Measurements from ENCODE around the gene NPAS3.

The NPAS3 gene

GRCh38 chr14:33705490-33705889, 766.8 kb downstream of the NPAS3 start:
- Histone ChIP-seq H3K9ac (ENCODE audit: low read length) (no peak overlapping the region), H3K36me3 (replicated peaks; ENCODE audit: insufficient read depth, low read length) (no peaks in the 10 kb centered on the region), H3K27me3 (replicated peaks; ENCODE audit: insufficient read depth, low read length) (no peaks in the 10 kb centered on the region), H3K4me3 (ENCODE audit: low read length) (no peak overlapping the region), H3K27ac (ENCODE audit: low read length) (no peak overlapping the region), H3F3A (ENCODE audit: insufficient read depth, low read length) (no peaks in the 10 kb centered on the region), H3K4me2 (ENCODE audit: low read depth, low read length) (no peak overlapping the region), H4K20me1 (ENCODE audit: insufficient read depth, low read length) (no peaks in the 10 kb centered on the region), H2AFZ (ENCODE audit: low read length) (no peak overlapping the region), H3K4me1 (ENCODE audit: low read length) (no peaks in the 10 kb centered on the region), H3K9me2 (replicated peaks; ENCODE audit: insufficient read depth, low read length) (no peaks in the 10 kb centered on the region), H3K9me3 (replicated peaks; ENCODE audit: insufficient read depth, low read length) (no peaks in the 10 kb centered on the region), H3K79me2 (ENCODE audit: low read length) (no peaks in the 10 kb centered on the region)
- DNase-seq: no peak
- TF ChIP-seq EZH2 (optimal IDR thresholded peaks at IDR 0.05; ENCODE audit: low read depth, low read length): no peak
- TF ChIP-seq CTCF (IDR thresholded peaks at IDR 0.05; ENCODE audit: low read length): no peak
- no peak for TF ChIP-seq EZH2phosphoT487 (IDR thresholded peaks at IDR 0.05; ENCODE audit: low read length)

GRCh38 chr14:33707716-33708115, 769.0 kb downstream of the NPAS3 start:
- no peaks in the 10 kb centered on the region for H3K4me1 ChIP-seq (ENCODE audit: low read length)
- H2AFZ ChIP-seq (ENCODE audit: low read length): no peak overlapping the region
- H3K9ac ChIP-seq (ENCODE audit: low read length): no peak overlapping the region
- H3K9me3 ChIP-seq (replicated peaks; ENCODE audit: insufficient read depth, low read length): no peaks in the 10 kb centered on the region
- no peaks in the 10 kb centered on the region for H3F3A ChIP-seq (ENCODE audit: insufficient read depth, low read length)
- no peaks in the 10 kb centered on the region for H3K79me2 ChIP-seq (ENCODE audit: low read length)
- no peaks in the 10 kb centered on the region for H4K20me1 ChIP-seq (ENCODE audit: insufficient read depth, low read length)
- no peaks in the 10 kb centered on the region for H3K27me3 ChIP-seq (replicated peaks; ENCODE audit: insufficient read depth, low read length)
- DNase-seq: no peak
- H3K36me3 ChIP-seq (replicated peaks; ENCODE audit: insufficient read depth, low read length): no peaks in the 10 kb centered on the region
- no peak overlapping the region for H3K27ac ChIP-seq (ENCODE audit: low read length)
- H3K4me2 ChIP-seq (ENCODE audit: low read depth, low read length): no peak overlapping the region
- TF ChIP-seq EZH2 (optimal IDR thresholded peaks at IDR 0.05; ENCODE audit: low read depth, low read length): no peak
- TF ChIP-seq CTCF (IDR thresholded peaks at IDR 0.05; ENCODE audit: low read length): no peak
- TF ChIP-seq EZH2phosphoT487 (IDR thresholded peaks at IDR 0.05; ENCODE audit: low read length): no peak
- no peaks in the 10 kb centered on the region for H3K9me2 ChIP-seq (replicated peaks; ENCODE audit: insufficient read depth, low read length)
- H3K4me3 ChIP-seq (ENCODE audit: low read length): no peak overlapping the region

GRCh38 chr14:33709283-33709682, 770.6 kb downstream of the NPAS3 start:
- H3F3A ChIP-seq (ENCODE audit: insufficient read depth, low read length): no peaks in the 10 kb centered on the region
- H3K4me3 ChIP-seq (ENCODE audit: low read length): no peak overlapping the region
- H3K79me2 ChIP-seq (ENCODE audit: low read length): no peaks in the 10 kb centered on the region
- H2AFZ ChIP-seq (ENCODE audit: low read length): no peak overlapping the region
- H4K20me1 ChIP-seq (ENCODE audit: insufficient read depth, low read length): no peaks in the 10 kb centered on the region
- H3K36me3 ChIP-seq (replicated peaks; ENCODE audit: insufficient read depth, low read length): no peaks in the 10 kb centered on the region
- no peak for DNase-seq
- H3K9ac ChIP-seq (ENCODE audit: low read length): no peak overlapping the region
- H3K9me2 ChIP-seq (replicated peaks; ENCODE audit: insufficient read depth, low read length): no peaks in the 10 kb centered on the region
- no peak for TF ChIP-seq EZH2phosphoT487 (IDR thresholded peaks at IDR 0.05; ENCODE audit: low read length)
- TF ChIP-seq EZH2 (optimal IDR thresholded peaks at IDR 0.05; ENCODE audit: low read depth, low read length): no peak
- no peak for TF ChIP-seq CTCF (IDR thresholded peaks at IDR 0.05; ENCODE audit: low read length)
- H3K27ac ChIP-seq (ENCODE audit: low read length): no peak overlapping the region
- no peak overlapping the region for H3K4me2 ChIP-seq (ENCODE audit: low read depth, low read length)
- H3K27me3 ChIP-seq (replicated peaks; ENCODE audit: insufficient read depth, low read length): no peaks in the 10 kb centered on the region
- H3K4me1 ChIP-seq (ENCODE audit: low read length): no peaks in the 10 kb centered on the region
- H3K9me3 ChIP-seq (replicated peaks; ENCODE audit: insufficient read depth, low read length): no peaks in the 10 kb centered on the region
